ENCODE results near the gene ZNF302. TPM values are rescaled to one million over a fixed set of nuclear protein-coding genes. Genes with fewer than 3 reads are reported as not detected.

ZNF302 gene
- total RNA-seq, 4 donors from 2014 or later, result 25.7 to 34.1 (median 27.7) TPM

GRCh38 chr19:34666200-34666957 lies 11.1 kb upstream of the ZNF302 start:
- no peak for TF ChIP-seq CTCF (IDR thresholded peaks at IDR 0.05; ENCODE audit: low read depth)

GRCh38 chr19:34666958-34667265 lies 10.6 kb upstream of the ZNF302 start:
- no peak for TF ChIP-seq CTCF (IDR thresholded peaks at IDR 0.05; ENCODE audit: low read depth)

- no peak for TF ChIP-seq CTCF (IDR thresholded peaks at IDR 0.05; ENCODE audit: low read depth)
Observed at GRCh38 chr19:34667349-34668076, 10.0 kb upstream of the ZNF302 start.

- TF ChIP-seq CTCF (IDR thresholded peaks at IDR 0.05; ENCODE audit: low read depth), result no peak
Observed at GRCh38 chr19:34669305-34669704, 8.2 kb upstream of the ZNF302 start.

- no peak for TF ChIP-seq CTCF (IDR thresholded peaks at IDR 0.05; ENCODE audit: low read depth)
Observed at GRCh38 chr19:34671972-34672371, 5.5 kb upstream of the ZNF302 start.

- TF ChIP-seq CTCF (IDR thresholded peaks at IDR 0.05; ENCODE audit: low read depth), result no peak
Observed at GRCh38 chr19:34673590-34673989, 3.9 kb upstream of the ZNF302 start.

- TF ChIP-seq CTCF (IDR thresholded peaks at IDR 0.05; ENCODE audit: low read depth), result no peak
Observed at GRCh38 chr19:34675250-34675649, 2.2 kb upstream of the ZNF302 start.

Measured in subcutaneous adipose tissue (tissue), 4 donors.